Endothelial cell of umbilical vein (primary cell): ENCODE data around the gene CTBP2. TPM values are rescaled to one million over a fixed set of nuclear protein-coding genes. Genes with fewer than 3 reads are reported as not detected.

Experiments
- BruUV-seq: library from RNA; stranded (reverse); fragments of 400-500 nt; replicated peaks from 2 replicates; lab custom pipeline; 2021; lab: Mats Ljungman, UMichigan
- CTCF ChIA-PET: fragments of 300-600, 350-600 bp; sonication (Branson Sonifier 250); formaldehyde crosslinking; loops from one replicate; lab custom pipeline; 2021; ENCODE audit warnings: antibody characterized with exemption, inconsistent platforms; lab: Charles Lee
- POLR2A ChIA-PET: fragments of 300-600, 350-600 bp; sonication (Branson Sonifier 250); formaldehyde crosslinking; loops from one replicate; lab custom pipeline; 2021; ENCODE audit warnings: antibody characterized with exemption, inconsistent platforms; lab: Charles Lee
- DNase-seq: peaks from one replicate; pipeline ENCODE4 v3.0.0-alpha.2; 2011; ENCODE audit warnings: low read depth, low spot score
- FAIRE-seq: peaks from 2 replicates; lab custom pipeline; 2011; peaks lifted over from hg19 to GRCh38; lab: Jason Lieb, UNC
- H2AFZ ChIP-seq: 2 replicates; pipeline ENCODE4 v1.6.0; 2012; ENCODE audit warnings: low read depth, low read length, control low read depth, inconsistent platforms
- H3K27ac ChIP-seq: 2 replicates; pipeline ENCODE4 v1.5.1; 2011; ENCODE audit warnings: low read depth, mild to moderate bottlenecking, control low read depth, low read length, moderate library complexity; ENCODE audit not compliant: insufficient read depth
- H3K27me3 ChIP-seq, 2 experiments: 2 replicates each; pipeline versions ENCODE4 v1.6.0 to v1.6.1; 2011; ENCODE audit warnings: low read length in 2 of 2, mixed read lengths in 1 of 2; ENCODE audit not compliant: control insufficient read depth in 2 of 2, insufficient read depth in 2 of 2
- H3K36me3 ChIP-seq, 2 experiments: 2 replicates in 1 of 2; 3 replicates in 1 of 2; pipeline ENCODE4 v1.5.1; 2011; ENCODE audit warnings: low read length in 2 of 2, mild to moderate bottlenecking in 1 of 2, moderate library complexity in 1 of 2; ENCODE audit not compliant: control insufficient read depth in 2 of 2, insufficient read depth in 2 of 2; ENCODE audit errors: extremely low read depth in 1 of 2
- H3K4me1 ChIP-seq: 3 replicates; pipeline ENCODE4 v1.5.1; 2011; ENCODE audit warnings: mild to moderate bottlenecking, low read length; ENCODE audit not compliant: control insufficient read depth, insufficient read depth; ENCODE audit errors: extremely low read depth
- H3K4me2 ChIP-seq: 2 replicates; pipeline ENCODE4 v1.6.1; 2011; ENCODE audit warnings: low read length, control low read depth, mixed read lengths; ENCODE audit not compliant: insufficient read depth
- H3K4me3 ChIP-seq, 3 experiments: fragments of 200-600 bp in 1 of 3; sonication (generic), shearing (Covaris generic) in 1 of 3; replicated peaks in 1 of 3; 2 replicates each; pipeline ENCODE4 v1.5.1; 2011 to 2016; ENCODE audit warnings: control low read depth in 3 of 3, low read length in 3 of 3, mild to moderate bottlenecking in 2 of 3, inconsistent platforms in 1 of 3, low read depth in 1 of 3, moderate library complexity in 1 of 3; ENCODE audit not compliant: insufficient read depth in 1 of 3
- H3K79me2 ChIP-seq: 2 replicates; pipeline ENCODE4 v1.6.0; 2012; ENCODE audit warnings: low read length, inconsistent platforms; ENCODE audit not compliant: control insufficient read depth, insufficient read depth
- H3K9ac ChIP-seq: replicated peaks from 2 replicates; pipeline ENCODE3; 2011; ENCODE audit warnings: low read length, control low read depth; ENCODE audit not compliant: insufficient read depth; ENCODE audit errors: extremely low read depth
- H3K9me1 ChIP-seq: replicated peaks from 3 replicates; pipeline ENCODE4 v1.6.0; 2011; ENCODE audit warnings: mild to moderate bottlenecking, low read length; ENCODE audit not compliant: control insufficient read depth, insufficient read depth; ENCODE audit errors: extremely low read depth
- H3K9me3 ChIP-seq: replicated peaks from 2 replicates; pipeline ENCODE4 v1.5.1; 2012; ENCODE audit warnings: low read length, inconsistent platforms; ENCODE audit not compliant: control insufficient read depth, insufficient read depth
- H4K20me1 ChIP-seq: replicated peaks from 2 replicates; pipeline ENCODE3; 2011; ENCODE audit warnings: mild to moderate bottlenecking, low read length; ENCODE audit not compliant: control insufficient read depth, insufficient read depth; ENCODE audit errors: extremely low read depth
- EZH2 ChIP-seq: IDR thresholded peaks from 2 replicates; pipeline ENCODE4 v1.6.1; 2012; ENCODE audit warnings: borderline replicate concordance, low read depth, mild to moderate bottlenecking, moderate library complexity, low read length, inconsistent platforms; ENCODE audit not compliant: severe bottlenecking
- FOS ChIP-seq: IDR thresholded peaks from 2 replicates; pipeline ENCODE4 v1.6.1; 2011; ENCODE audit warnings: mild to moderate bottlenecking, low read length, moderate library complexity, borderline replicate concordance; ENCODE audit not compliant: insufficient read depth
- GATA2 ChIP-seq: IDR thresholded peaks from 2 replicates; pipeline ENCODE4 v1.7.0; 2011; ENCODE audit warnings: low read depth, mild to moderate bottlenecking, moderate library complexity, mixed read lengths, low read length; ENCODE audit not compliant: insufficient read length, insufficient read depth
- JUN ChIP-seq: IDR thresholded peaks from 2 replicates; pipeline ENCODE4 v1.6.1; 2011; ENCODE audit warnings: borderline replicate concordance, low read depth; ENCODE audit not compliant: insufficient read length, insufficient read depth
- MYC ChIP-seq: IDR thresholded peaks from one replicate; pipeline ENCODE4 v1.6.1; 2011; ENCODE audit warnings: mild to moderate bottlenecking, low read depth, low read length
- POLR2A ChIP-seq: IDR thresholded peaks from 2 replicates; pipeline ENCODE4 v1.6.1; 2012; ENCODE audit warnings: low read depth, mild to moderate bottlenecking, control low read depth, low read length
- POLR2AphosphoS5 ChIP-seq: IDR thresholded peaks from 2 replicates; pipeline ENCODE4 v1.6.1; 2012; ENCODE audit warnings: low read depth, mild to moderate bottlenecking, control low read depth, low read length, moderate library complexity; ENCODE audit not compliant: insufficient read depth
- dilution Hi-C: fragments of 300-500 bp; cut with MboI; formaldehyde crosslinking; loops from one replicate; pipeline ENCODE4 v1.15.0; 2019; ENCODE audit warnings: low sequenced_read_pairs; ENCODE audit not compliant: extremely low pct_ligation_motif_present
- intact Hi-C: fragments of 100-400 bp; cut with micrococcal nuclease; formaldehyde crosslinking; loops from one replicate; pipeline ENCODE4 v1.10.0; 2022
- polyA plus RNA-seq, 4 experiments: library from polyadenylated mRNA; depleted of rRNA in 3 of 4; stranded (reverse) in 3 of 4; unstranded in 1 of 4; fragments of >200 nt; gene quantifications; 2 replicates each; pipeline versions ENCODE4 v1.2.1 to v1.2.3, GENCODE V29; 2011 to 2012; ENCODE audit warnings: missing spikeins in 1 of 4
- total RNA-seq: library from RNA; stranded (reverse); gene quantifications from 2 replicates; pipeline ENCODE4 v1.2.3, GENCODE V29; 2021
- TF ChIP-seq, protein P1 (sequence below), 2 donors: IDR thresholded peaks; 1 replicate in 1 of 2; 2 replicates in 1 of 2; pipeline ENCODE4 v1.5.1; 2011; ENCODE audit warnings: low read length in 2 of 2, mild to moderate bottlenecking in 2 of 2, moderate library complexity in 2 of 2, control low read depth in 1 of 2, inconsistent platforms in 1 of 2, low read depth in 1 of 2; ENCODE audit not compliant: insufficient read depth in 1 of 2; ENCODE audit errors: extremely low read depth in 1 of 2
- TF ChIP-seq, protein P2 (sequence below): IDR thresholded peaks from 2 replicates; pipeline ENCODE4 v1.6.1; 2011; ENCODE audit not compliant: insufficient read depth, insufficient read length

CTBP2 gene
- total and polyA plus RNA-seq, 2 donors (not counting 3 experiments of a cell fraction or from before 2014, with no cell fraction given): 118 to 128 TPM

DNA sequence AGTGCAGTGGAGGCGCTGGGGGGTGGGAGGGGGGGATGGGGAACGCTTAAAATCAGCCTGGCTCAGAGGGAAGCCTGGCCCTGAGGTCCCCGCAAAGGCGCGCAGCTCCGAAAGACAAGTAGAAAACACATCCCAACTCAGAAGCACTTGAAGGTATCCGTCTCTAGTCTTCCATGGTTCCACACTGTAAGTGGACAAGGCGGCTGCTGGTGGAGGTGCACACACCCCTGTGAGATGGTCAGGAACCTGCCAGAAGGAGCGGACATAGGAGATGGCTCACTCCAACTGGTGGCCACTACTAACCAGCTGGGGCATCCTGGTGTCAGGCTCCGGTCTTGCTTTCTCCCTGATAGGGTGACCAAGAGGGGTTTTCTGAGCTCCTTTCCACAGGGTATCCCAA lies 41.7 kb downstream of the CTBP2 start:
- ChIA-PET CTCF (interaction anchor here (0.9 to 1.2 kb wide), 2 partner anchors 33 to 71 kb away, joined by 3 to 4 read pairs; no protein-coding TSS in a partner anchor), POLR2A (interaction anchor here (0.9 kb wide), 1 partner anchor 16 kb away, joined by 3 read pairs; no protein-coding TSS in a partner anchor)
- Histone ChIP-seq H3K9ac (no peak overlapping the region), H4K20me1 (peaks cover 7% of the 10 kb centered on the region), H3K9me3 (no peaks in the 10 kb centered on the region), H3K27ac (no peak overlapping the region), H3K27me3 (no peaks in the 10 kb centered on the region), H3K4me1 (no peaks in the 10 kb centered on the region), H2AFZ (no peak overlapping the region), H3K36me3 (peaks cover 0 to 10% of the 10 kb centered on the region in 2 experiments), H3K4me2 (no peak overlapping the region), H3K9me1 (no peaks in the 10 kb centered on the region), H3K79me2 (peaks cover 99% of the 10 kb centered on the region), H3K4me3 (no peak overlapping the region)
- BruUV-seq: no TSS peak
- no peak for TF ChIP-seq MYC
- TF ChIP-seq EZH2: no peak
- no peak for TF ChIP-seq POLR2A
- TF ChIP-seq, protein P1, sequence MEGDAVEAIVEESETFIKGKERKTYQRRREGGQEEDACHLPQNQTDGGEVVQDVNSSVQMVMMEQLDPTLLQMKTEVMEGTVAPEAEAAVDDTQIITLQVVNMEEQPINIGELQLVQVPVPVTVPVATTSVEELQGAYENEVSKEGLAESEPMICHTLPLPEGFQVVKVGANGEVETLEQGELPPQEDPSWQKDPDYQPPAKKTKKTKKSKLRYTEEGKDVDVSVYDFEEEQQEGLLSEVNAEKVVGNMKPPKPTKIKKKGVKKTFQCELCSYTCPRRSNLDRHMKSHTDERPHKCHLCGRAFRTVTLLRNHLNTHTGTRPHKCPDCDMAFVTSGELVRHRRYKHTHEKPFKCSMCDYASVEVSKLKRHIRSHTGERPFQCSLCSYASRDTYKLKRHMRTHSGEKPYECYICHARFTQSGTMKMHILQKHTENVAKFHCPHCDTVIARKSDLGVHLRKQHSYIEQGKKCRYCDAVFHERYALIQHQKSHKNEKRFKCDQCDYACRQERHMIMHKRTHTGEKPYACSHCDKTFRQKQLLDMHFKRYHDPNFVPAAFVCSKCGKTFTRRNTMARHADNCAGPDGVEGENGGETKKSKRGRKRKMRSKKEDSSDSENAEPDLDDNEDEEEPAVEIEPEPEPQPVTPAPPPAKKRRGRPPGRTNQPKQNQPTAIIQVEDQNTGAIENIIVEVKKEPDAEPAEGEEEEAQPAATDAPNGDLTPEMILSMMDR (IDR thresholded peaks at IDR 0.05; ENCODE audit: extremely low read depth in 1 of 2, insufficient read depth in 1 of 2, low read depth in 1 of 2, low read length in 2 of 2): no peak
- TF ChIP-seq, protein P2, sequence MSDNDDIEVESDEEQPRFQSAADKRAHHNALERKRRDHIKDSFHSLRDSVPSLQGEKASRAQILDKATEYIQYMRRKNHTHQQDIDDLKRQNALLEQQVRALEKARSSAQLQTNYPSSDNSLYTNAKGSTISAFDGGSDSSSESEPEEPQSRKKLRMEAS: no peak
- TF ChIP-seq GATA2: no peak
- TF ChIP-seq POLR2AphosphoS5: no peak
- no peak for TF ChIP-seq FOS
- no peak for TF ChIP-seq JUN
- dilution Hi-C loops: no loop called here
- intact Hi-C loops: no loop called here
- no peak for DNase-seq
- no peak for FAIRE-seq
